ENCODE data around the gene LCNL1. TPM values are rescaled to one million over a fixed set of nuclear protein-coding genes. Genes with fewer than 3 reads are reported as not detected.

LCNL1 gene
- total RNA-seq, 1 experiment from 2014 or later = not detected

- DNase-seq = no peak
- Histone ChIP-seq H3K27ac (no peak overlapping the region), H3K27me3 (no peaks in the 10 kb centered on the region), H3K9me3 (replicated peaks) (no peaks in the 10 kb centered on the region), H3K4me3 (no peak overlapping the region), H3K4me1 (peaks cover 2% of the 10 kb centered on the region), H3K36me3 (no peaks in the 10 kb centered on the region)
These were observed 35.2 kb downstream of the LCNL1 start for GRCh38 chr9:137017791-137018497.

- Histone ChIP-seq H3K4me3 (no peak overlapping the region), H3K27ac (no peak overlapping the region), H3K4me1 (peaks cover 12% of the 10 kb centered on the region), H3K9me3 (replicated peaks) (no peaks in the 10 kb centered on the region), H3K27me3 (no peaks in the 10 kb centered on the region), H3K36me3 (no peaks in the 10 kb centered on the region)
- DNase-seq = no peak
These were observed 36.2 kb downstream of the LCNL1 start for GRCh38 chr9:137018761-137019559.

GRCh38 chr9:137019891-137020683, 37.3 kb downstream of the LCNL1 start:
- no peaks in the 10 kb centered on the region for H3K27me3 ChIP-seq
- H3K36me3 ChIP-seq = no peaks in the 10 kb centered on the region
- no peak overlapping the region for H3K27ac ChIP-seq
- H3K4me3 ChIP-seq = no peak overlapping the region
- no peak for DNase-seq
- H3K9me3 ChIP-seq (replicated peaks) = no peaks in the 10 kb centered on the region
- H3K4me1 ChIP-seq = peaks cover 19% of the 10 kb centered on the region

- Histone ChIP-seq H3K4me3 (no peak overlapping the region), H3K4me1 (peaks cover 28% of the 10 kb centered on the region), H3K27me3 (peaks cover 5% of the 10 kb centered on the region), H3K36me3 (no peaks in the 10 kb centered on the region), H3K27ac (no peak overlapping the region), H3K9me3 (replicated peaks) (no peaks in the 10 kb centered on the region)
- DNase-seq = no peak
These were observed 38.2 kb downstream of the LCNL1 start for GRCh38 chr9:137020771-137021567.

GRCh38 chr9:137021568-137021978, 38.8 kb downstream of the LCNL1 start:
- no peak for DNase-seq
- H3K4me1 ChIP-seq = peaks cover 30% of the 10 kb centered on the region
- H3K4me3 ChIP-seq = no peak overlapping the region
- H3K27me3 ChIP-seq = peaks cover 7% of the 10 kb centered on the region
- H3K27ac ChIP-seq = no peak overlapping the region
- H3K36me3 ChIP-seq = no peaks in the 10 kb centered on the region
- H3K9me3 ChIP-seq (replicated peaks) = no peaks in the 10 kb centered on the region

- Histone ChIP-seq H3K9me3 (replicated peaks) (no peaks in the 10 kb centered on the region), H3K4me1 (peaks cover 30% of the 10 kb centered on the region), H3K27me3 (peaks cover 9% of the 10 kb centered on the region), H3K36me3 (no peaks in the 10 kb centered on the region), H3K4me3 (no peak overlapping the region), H3K27ac (no peak overlapping the region)
- peak; percentile 67 to 75 for DNase-seq
These were observed 39.3 kb downstream of the LCNL1 start for GRCh38 chr9:137021979-137022661.

GRCh38 chr9:137022662-137023008, 39.8 kb downstream of the LCNL1 start:
- no peak overlapping the region for H3K27ac ChIP-seq
- DNase-seq = no peak
- H3K36me3 ChIP-seq = no peaks in the 10 kb centered on the region
- peaks cover 14% of the 10 kb centered on the region for H3K27me3 ChIP-seq
- H3K9me3 ChIP-seq (replicated peaks) = no peaks in the 10 kb centered on the region
- H3K4me1 ChIP-seq = peaks cover 30% of the 10 kb centered on the region
- no peak overlapping the region for H3K4me3 ChIP-seq

- no peaks in the 10 kb centered on the region for H3K9me3 ChIP-seq (replicated peaks)
- H3K4me3 ChIP-seq = no peak overlapping the region
- H3K36me3 ChIP-seq = no peaks in the 10 kb centered on the region
- no peak for DNase-seq
- no peak overlapping the region for H3K27ac ChIP-seq
- H3K4me1 ChIP-seq = peaks cover 30% of the 10 kb centered on the region
- peaks cover 14% of the 10 kb centered on the region for H3K27me3 ChIP-seq
These were observed 40.4 kb downstream of the LCNL1 start for GRCh38 chr9:137023157-137023556.

- Histone ChIP-seq H3K4me1 (peaks cover 32% of the 10 kb centered on the region), H3K36me3 (no peaks in the 10 kb centered on the region), H3K27ac (no peak overlapping the region), H3K9me3 (replicated peaks) (no peaks in the 10 kb centered on the region), H3K27me3 (peaks cover 14% of the 10 kb centered on the region), H3K4me3 (no peak overlapping the region)
- peak; percentile 88 to 89 for DNase-seq
These were observed 40.8 kb downstream of the LCNL1 start for GRCh38 chr9:137023583-137023991.

- DNase-seq = peak; percentile 66 to 74
- H3K9me3 ChIP-seq (replicated peaks) = no peaks in the 10 kb centered on the region
- peaks cover 33% of the 10 kb centered on the region for H3K4me1 ChIP-seq
- H3K36me3 ChIP-seq = no peaks in the 10 kb centered on the region
- no peak overlapping the region for H3K4me3 ChIP-seq
- peaks cover 14% of the 10 kb centered on the region for H3K27me3 ChIP-seq
- H3K27ac ChIP-seq = no peak overlapping the region
These were observed 42.7 kb downstream of the LCNL1 start for GRCh38 chr9:137025517-137025966.

GRCh38 chr9:137026384-137026783, 43.6 kb downstream of the LCNL1 start:
- peaks cover 33% of the 10 kb centered on the region for H3K4me1 ChIP-seq

GRCh38 chr9:137026828-137027227, 44.0 kb downstream of the LCNL1 start:
- no peaks in the 10 kb centered on the region for H3K36me3 ChIP-seq
- no peak overlapping the region for H3K4me3 ChIP-seq
- peaks cover 14% of the 10 kb centered on the region for H3K27me3 ChIP-seq
- H3K27ac ChIP-seq = no peak overlapping the region
- H3K4me1 ChIP-seq = peaks cover 33% of the 10 kb centered on the region
- DNase-seq = no peak
- H3K9me3 ChIP-seq (replicated peaks) = no peaks in the 10 kb centered on the region

More at GRCh38 chr9:137026384-137026783, 43.6 kb downstream of the LCNL1 start:
- no peaks in the 10 kb centered on the region for H3K36me3 ChIP-seq
- no peak for DNase-seq
- no peak overlapping the region for H3K27ac ChIP-seq
- H3K27me3 ChIP-seq = peaks cover 14% of the 10 kb centered on the region
- H3K9me3 ChIP-seq (replicated peaks) = no peaks in the 10 kb centered on the region
- H3K4me3 ChIP-seq = no peak overlapping the region

GRCh38 chr9:137027369-137028262, 44.8 kb downstream of the LCNL1 start, which contains the start of gene ABCA2:
Gene ABCA2, minus strand, starts transcription at chr9:137028237. Its CDS starts 97 bp downstream, at chr9:137028140.
- H3K36me3 ChIP-seq = no peaks in the 10 kb centered on the region
- peak within 1 kb of the TSS; percentile 48 for H3K4me3 ChIP-seq
- no peak for DNase-seq
- peaks cover 33% of the 10 kb centered on the region for H3K4me1 ChIP-seq
- no peaks in the 10 kb centered on the region for H3K9me3 ChIP-seq (replicated peaks)
- H3K27me3 ChIP-seq = peaks cover 18% of the 10 kb centered on the region
- no peak within 1 kb of the TSS for H3K27ac ChIP-seq
